Stimulated activated CD4-positive, alpha-beta T cell treated with anti-CD3 and anti-CD28 coated beads, Interleukin-12 subunit alpha, Interleukin-12 subunit beta, amount 100 ng/mL, for 24 hours (primary cell): ENCODE data around the gene HCST.

Experiments used
- DNase-seq, 2 experiments: peaks; one replicate each; pipeline ENCODE4 v3.0.0-alpha.2; 2020; ENCODE audit warnings: low read depth in 2 of 2

HCST gene

GRCh38 chr19:35937345-35938281, 35.3 kb downstream of the HCST start:
- DNase-seq = no peak

- no peak for DNase-seq
These were observed 36.2 kb downstream of the HCST start for GRCh38 chr19:35938282-35939224.

GRCh38 chr19:35939307-35940077, 37.2 kb downstream of the HCST start:
- no peak for DNase-seq

- DNase-seq = no peak
These were observed 37.9 kb downstream of the HCST start for GRCh38 chr19:35940078-35940775.

GRCh38 chr19:35940839-35941238, 38.5 kb downstream of the HCST start:
- no peak for DNase-seq

GRCh38 chr19:35942235-35942634, 39.9 kb downstream of the HCST start:
- DNase-seq = no peak

GRCh38 chr19:35943321-35944301, 41.3 kb downstream of the HCST start:
- no peak for DNase-seq

GRCh38 chr19:35944556-35944955, 42.2 kb downstream of the HCST start:
- no peak for DNase-seq

GRCh38 chr19:35945121-35945790, 42.9 kb downstream of the HCST start:
- DNase-seq = no peak

GRCh38 chr19:35946203-35946602, 43.9 kb downstream of the HCST start:
- DNase-seq = no peak

GRCh38 chr19:35949131-35949530, 46.8 kb downstream of the HCST start:
- DNase-seq = no peak
